ENCODE results near the gene MPZL3.
"Not testable (repeated sequence)": the region's sequence is repeated elsewhere in the genome, so short reads cannot be mapped to it uniquely, and the experiment has no call there.

Gene MPZL3

GRCh38 chr11:118212781-118213191 lies 39.4 kb downstream of the MPZL3 start:
- no peak for DNase-seq (ENCODE audit: low read depth)

DNA sequence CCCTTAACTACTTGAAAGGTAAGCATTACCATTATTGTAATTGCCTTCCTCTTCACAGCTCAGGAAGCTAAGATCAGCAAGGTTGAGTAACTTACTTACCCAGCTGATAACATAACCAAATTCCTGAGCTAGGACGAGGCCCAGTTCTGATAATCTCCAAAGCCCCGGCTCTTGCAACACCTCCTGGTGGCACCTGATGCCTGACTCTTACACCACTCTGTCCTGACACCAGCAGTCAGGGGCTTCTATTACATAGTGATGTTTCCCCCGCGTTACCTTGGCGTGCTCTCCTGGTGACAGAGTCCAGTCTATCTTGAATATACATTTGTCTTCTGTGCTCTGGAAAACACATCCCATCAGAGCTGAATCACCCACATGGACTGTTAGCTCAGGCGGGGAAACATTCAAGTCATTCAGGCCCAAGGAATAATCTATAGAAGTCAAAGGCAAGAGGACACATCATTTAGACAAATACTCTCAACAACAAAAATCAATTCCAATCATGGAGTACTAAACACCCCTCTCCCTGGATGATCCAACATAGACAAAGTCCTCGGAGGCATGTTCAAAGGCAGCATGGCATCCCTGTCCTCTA lies 39.9 kb downstream of the MPZL3 start:
- DNase-seq (ENCODE audit: low read depth) = no peak

GRCh38 chr11:118211006-118211405 lies 41.2 kb downstream of the MPZL3 start:
- DNase-seq (ENCODE audit: low read depth) = no peak

GRCh38 chr11:118210323-118210722 lies 41.8 kb downstream of the MPZL3 start:
- no peak for DNase-seq (ENCODE audit: low read depth)

DNA sequence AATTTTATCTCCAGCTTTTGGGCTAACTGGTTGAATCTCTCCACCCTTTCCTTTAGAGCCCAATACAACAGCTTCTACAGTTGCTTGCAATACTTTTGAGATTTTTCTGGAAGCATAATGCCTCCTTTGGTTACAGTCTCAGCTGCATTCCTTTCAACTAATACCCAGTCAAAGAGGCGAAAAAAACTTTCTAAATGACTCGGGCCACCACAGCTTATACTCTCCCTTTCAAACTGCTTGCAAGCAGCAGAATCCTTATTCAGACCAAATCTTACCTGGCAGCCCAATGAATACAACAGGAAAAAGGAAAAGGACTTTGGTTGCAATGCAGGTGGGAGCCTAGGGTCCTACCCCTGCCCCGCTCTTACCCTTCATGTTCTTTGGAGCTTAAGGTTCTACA lies 43.1 kb downstream of the MPZL3 start:
- no peak for DNase-seq (ENCODE audit: low read depth)

DNA sequence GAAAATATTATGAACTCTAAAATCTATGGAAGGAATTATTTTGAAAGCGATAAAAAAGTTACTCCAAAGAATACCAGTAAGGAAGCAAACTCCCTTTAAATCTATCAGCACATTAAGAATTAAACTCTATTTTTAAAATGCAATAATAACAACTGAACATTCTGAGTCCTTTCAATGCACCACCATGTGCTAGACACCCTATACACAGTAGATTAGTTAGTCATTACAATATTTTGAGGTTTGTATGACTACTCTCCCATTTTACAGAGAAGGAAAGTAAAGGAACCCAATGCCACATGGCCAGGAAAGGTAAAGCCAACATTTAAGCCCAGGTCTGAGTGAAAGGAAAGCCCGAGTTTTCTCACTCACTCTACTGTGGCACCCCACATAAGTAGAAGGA lies 45.1 kb downstream of the MPZL3 start:
- no peak for DNase-seq (ENCODE audit: low read depth)

GRCh38 chr11:118206391-118207031 lies 45.7 kb downstream of the MPZL3 start:
- no peak for DNase-seq (ENCODE audit: low read depth)

GRCh38 chr11:118205606-118206378 lies 46.4 kb downstream of the MPZL3 start:
- DNase-seq (ENCODE audit: low read depth) = no peak

DNA sequence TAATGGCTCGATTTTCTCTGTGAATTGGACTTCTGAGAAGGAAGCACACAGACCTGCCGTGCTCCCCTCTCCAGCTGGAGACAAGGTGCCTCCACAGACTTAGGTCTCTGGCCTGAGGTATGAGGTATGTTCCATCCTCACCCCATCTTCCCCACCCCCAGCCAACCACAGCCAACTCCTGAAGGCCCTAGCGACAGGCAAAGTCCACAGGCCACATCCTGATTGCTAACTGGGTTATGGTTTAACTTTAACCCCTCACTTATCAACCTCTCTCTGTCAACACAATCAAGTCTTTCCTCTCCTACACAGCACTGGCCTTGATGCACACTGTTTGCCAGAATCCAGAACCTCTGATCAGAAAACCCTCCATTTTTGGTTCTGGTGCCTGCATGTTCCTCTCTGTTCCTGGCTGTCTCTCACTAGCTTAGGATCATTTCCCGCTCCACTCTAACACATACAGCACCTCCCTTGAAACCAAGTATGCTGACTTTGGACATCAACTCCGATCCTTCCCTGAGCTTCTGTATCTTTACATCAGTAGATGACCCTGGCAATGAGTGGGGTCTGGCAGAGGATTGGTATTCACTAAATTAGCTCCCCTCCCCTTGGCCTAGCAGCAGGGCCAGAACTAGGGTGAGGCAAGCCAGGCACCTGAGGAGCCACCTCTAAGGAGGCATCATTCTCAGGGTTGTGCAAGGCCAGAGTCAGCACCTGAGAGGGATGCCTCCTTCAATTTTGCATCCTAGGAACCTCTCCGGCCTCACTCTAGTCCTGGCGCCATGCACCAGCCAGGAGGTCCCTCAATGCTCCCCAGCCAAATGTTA lies 49.4 kb downstream of the MPZL3 start:
- DNase-seq (ENCODE audit: low read depth) = peak; percentile 40

DNA sequence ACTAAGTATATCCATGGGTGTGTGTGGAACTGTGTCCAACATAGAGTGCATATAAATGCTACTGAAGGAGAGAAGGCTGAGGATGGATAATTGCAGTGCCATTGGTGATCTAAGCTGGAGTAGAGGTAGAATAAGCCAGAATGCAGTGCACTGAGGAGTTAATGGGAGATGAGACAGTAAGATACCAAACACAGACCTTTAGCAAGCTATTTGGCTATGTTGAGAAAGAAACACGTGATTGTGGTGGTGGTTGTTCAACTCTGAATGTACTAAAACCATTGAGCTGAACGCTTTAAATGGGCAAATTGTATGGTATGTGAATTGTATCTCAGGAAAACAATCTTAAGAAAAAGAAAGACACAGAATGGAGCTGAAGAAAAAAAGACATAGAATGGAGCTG lies 50.2 kb downstream of the MPZL3 start:
- DNase-seq (ENCODE audit: low read depth) = no peak

GRCh38 chr11:118200901-118201680 lies 51.1 kb downstream of the MPZL3 start:
- no peak for DNase-seq (ENCODE audit: low read depth)

- no peak for DNase-seq (ENCODE audit: low read depth)
These were observed 51.7 kb downstream of the MPZL3 start for GRCh38 chr11:118200497-118200896.

- DNase-seq (ENCODE audit: low read depth) = no peak
These were observed 53.0 kb downstream of the MPZL3 start for GRCh38 chr11:118199135-118199534.

GRCh38 chr11:118198370-118198769 lies 53.8 kb downstream of the MPZL3 start:
- peak; percentile 67 for DNase-seq (ENCODE audit: low read depth)

GRCh38 chr11:118194835-118195627 lies 57.1 kb downstream of the MPZL3 start:
- no peak for DNase-seq (ENCODE audit: low read depth)

GRCh38 chr11:118193910-118194566 lies 58.1 kb downstream of the MPZL3 start:
- no peak for DNase-seq (ENCODE audit: low read depth)

- not testable (repeated sequence) for DNase-seq (ENCODE audit: low read depth)
These were observed 59.3 kb downstream of the MPZL3 start for GRCh38 chr11:118192817-118193216.

DNA sequence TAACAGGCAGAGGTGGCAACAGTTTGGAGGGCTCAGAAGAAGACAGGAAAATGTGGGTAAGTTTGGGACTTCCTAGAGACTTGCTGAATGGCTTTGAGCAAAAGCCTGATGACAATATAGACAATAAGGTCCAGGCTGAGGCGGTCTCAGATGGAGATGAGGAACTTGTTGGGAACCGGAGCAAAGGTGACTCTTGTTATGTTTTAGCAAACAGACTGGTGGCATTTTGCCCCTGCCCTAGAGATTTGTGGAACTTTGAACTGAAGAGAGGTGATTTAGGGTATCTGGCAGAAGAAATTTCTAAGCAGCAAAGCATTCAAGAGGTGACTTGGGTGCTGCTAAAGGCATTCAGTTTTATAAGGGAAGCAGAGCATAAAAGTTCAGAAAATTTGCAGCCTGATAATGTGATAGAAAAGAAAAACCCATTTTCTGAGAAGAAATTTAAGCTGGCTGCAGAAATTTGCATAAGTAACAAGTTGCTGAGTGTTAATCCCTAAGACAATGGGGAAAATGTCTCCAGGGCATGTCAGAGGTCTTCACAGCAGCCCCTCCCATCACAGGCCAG lies 61.1 kb downstream of the MPZL3 start:
- not testable (repeated sequence) for DNase-seq (ENCODE audit: low read depth)

DNA sequence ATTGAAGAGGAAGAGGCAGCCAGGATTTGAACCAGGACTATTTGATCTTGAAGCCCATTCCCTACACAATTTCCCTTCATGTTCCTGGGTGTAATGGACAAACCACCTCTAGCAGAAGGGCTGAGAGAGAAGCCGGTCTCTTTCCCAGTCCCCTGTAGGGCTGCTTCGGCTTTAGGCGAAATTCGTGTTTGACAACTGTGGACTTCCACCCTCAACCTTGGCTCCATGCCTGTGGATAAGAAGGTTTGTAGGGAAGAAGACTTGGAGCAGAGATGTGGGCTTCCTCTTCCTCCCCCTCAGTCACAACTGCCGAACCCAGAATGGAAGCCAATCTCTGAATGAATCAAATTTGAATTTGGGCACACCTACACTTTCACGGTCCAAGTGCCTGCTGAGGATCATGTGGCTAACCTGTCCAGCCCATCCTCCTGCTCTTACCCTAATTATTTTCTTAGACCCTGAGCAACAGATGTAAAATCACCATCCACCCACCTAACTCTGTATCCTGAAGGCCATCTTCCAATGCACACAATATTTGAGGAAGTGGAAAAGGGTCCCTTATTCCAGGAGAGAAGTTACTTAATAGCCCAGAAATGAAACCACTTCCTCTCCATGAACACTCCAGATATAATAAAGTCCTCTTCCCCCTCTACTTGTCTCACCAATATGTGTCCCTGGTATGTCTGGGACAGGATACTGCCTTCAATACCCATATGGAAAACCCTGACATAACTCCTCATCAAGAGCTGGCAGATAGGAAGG lies 65.6 kb downstream of the MPZL3 start:
- no peak for DNase-seq (ENCODE audit: low read depth)

Measured in CMK (cell line).